NCI-H1417 treated with DMSO at 0.1 percent for 48 hours (cell line): Measurements from ENCODE around the gene CDH8.
"Not testable (repeated sequence)": the region's sequence is repeated elsewhere in the genome, so short reads cannot be mapped to it uniquely, and the experiment has no call there.

ENCODE experiments used
- DNase-seq: peaks from one replicate; lab custom pipeline; 2025; lab: John Stamatoyannopoulos, UW

Gene CDH8

DNA sequence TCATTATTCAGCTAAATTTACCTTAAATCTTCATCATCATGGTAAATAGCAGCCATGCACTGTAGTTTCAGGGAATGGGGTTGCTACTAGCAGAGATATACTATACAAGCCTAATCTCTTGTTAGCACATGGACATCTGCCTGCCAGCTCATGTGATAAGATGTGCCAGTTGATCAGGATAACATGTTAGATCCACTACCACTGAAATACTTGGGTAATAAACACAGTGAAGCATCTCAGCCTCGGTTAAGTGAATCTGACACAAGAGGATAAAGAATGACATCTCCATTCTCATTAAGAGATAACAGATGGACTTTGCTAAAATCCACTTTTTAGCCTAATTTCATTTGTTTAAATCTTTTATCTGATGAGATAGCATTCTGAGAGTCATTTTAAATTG is 256.1 kb downstream of the CDH8 start:
- DNase-seq: no peak

DNA sequence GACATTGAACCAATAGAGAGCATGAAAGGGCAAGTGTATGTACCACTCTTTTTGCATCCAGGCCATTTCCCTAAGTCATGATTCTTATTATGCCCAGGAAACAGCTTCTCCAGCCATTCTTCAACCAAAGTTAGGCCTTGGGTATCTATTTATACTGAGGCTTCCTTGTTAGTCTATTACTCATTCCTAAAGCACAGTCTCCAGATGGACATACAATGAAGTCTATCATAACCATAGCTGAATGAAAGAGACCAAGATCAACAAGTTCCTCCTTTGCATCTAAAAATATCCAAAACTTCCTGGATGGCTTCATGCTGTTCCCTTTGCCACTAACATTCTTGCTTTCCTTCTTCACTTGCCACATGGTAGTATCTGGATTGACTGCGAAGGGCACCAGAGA is 265.9 kb downstream of the CDH8 start:
- no peak for DNase-seq

DNA sequence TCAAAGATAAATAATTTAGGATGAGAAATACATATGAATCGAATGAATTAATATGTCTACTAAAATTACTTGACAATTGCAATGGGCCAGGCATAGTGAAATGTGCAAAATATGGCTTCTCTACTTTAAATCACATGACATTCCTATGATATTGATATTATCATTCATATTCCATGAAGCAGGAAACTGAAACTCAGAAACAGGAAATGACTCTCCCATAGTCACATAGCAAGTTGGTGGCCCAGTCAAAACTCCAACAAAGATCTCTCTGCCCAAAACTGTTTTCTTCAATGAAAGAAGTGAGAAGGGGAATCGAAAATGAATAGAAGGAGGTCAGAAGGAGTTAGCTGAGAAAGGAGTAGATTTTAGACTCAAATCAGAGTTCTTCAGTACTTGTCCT is 272.2 kb downstream of the CDH8 start:
- no peak for DNase-seq

DNA sequence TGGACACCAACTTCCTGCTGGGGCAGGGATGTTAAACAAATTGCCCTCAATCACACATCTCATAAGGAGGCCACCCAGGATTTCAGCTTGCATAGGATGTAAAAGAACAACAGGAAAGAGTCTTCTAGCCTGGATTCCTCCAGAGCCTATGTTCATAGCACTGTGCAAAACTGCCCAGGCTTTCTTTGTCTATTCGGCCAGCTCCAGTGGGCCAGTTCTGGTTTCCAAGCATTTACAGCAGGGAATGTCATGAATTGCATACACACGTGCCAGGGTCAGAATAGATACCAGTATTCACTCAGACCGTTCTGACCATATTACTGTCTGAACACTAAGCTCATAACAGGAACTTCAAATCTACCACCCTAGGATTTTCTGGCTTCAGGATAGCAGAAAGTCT is 273.2 kb downstream of the CDH8 start:
- no peak for DNase-seq

DNA sequence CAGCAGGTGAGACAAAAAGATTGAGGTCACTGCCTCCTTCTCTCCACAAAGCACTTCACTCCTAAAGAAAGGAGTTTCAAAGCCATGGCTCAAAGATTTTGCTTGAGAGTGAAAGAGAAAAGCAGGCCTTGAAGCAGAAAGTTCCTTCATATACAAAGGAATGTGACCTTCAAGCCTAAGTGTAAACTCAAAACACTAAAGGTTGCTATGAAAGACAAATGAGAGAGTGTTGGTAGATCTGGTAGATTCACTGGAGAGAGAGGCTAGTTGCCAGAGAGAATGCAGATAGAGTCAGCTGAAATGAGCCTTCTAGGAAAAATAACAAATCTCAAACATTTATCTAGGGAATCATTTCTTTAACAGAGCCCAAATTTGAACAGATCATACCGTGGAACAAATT is 305.2 kb downstream of the CDH8 start:
- no peak for DNase-seq

DNA sequence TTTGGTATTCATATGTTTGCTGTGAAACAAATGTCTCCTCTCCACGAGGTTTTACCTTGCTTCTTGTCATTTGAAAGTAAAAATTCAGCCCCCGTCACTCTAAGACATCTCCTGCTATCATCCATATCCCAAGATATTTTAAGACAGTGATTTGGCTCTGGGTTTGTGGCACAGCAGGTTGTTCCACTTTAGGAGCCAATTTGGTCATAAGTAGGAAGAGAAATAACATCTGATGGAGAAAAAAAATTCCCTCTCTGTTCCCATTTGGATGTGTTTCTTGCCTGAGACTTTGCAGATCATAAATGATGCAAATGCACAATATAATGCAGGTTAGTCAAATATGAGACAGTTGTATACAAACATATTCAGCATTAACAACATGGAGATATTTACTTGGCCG is 309.5 kb downstream of the CDH8 start:
- DNase-seq: no peak

DNA sequence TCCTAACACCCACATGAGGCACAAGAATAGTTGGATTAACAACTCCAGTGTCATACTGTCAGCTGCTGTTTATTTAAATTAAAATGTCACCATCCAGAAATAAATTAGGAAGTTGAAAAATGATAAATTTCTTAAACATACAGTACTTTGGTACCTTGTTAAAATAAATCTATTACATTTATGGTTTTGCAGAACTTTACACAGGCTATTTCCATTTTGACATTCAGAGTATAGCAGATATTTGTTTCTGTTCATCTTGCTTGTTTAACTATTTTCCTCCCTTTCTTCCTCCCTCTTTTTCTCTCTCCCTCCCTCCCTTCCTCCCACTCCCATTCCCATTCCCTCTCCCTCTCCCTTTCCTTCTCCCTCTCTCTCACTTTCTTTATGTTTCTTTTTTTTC is 310.1 kb downstream of the CDH8 start:
- no peak for DNase-seq

DNA sequence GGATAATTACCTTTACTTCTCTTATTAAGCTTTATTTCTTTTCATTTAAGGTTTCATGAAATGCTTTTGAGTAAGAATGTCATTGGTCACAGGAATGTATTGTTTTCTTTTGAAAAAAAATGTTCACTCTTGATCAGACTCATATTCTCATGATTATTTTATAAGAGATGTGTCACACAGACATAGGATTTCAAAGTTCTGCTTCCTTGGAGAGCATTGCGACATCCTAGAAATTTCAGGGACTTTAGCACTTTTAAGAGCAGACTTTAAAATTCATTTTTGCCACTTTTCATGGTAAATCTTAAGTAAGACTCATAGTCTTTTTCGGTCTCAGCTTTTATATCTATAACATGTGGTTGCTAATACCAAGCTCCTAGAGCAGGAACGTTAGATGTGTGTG is 314.7 kb downstream of the CDH8 start:
- DNase-seq: no peak

DNA sequence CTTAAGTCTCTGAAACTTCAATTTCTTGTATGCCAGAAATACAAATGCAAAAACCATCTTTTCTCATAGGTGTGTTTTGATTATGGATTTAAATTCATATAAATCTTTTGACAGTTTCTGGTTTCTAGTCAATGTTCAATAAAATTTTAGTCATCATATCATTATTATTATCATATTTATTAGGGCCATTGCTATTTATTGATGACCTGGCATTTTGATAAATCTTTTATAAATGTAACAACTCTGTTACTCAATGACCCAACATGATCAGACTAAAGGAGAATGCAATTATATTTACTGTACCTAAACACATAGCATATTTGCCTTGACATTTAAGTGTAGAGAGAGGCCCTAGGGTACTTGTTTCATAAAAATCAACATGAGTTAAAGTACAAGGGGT is 320.8 kb downstream of the CDH8 start:
- no peak for DNase-seq

DNA sequence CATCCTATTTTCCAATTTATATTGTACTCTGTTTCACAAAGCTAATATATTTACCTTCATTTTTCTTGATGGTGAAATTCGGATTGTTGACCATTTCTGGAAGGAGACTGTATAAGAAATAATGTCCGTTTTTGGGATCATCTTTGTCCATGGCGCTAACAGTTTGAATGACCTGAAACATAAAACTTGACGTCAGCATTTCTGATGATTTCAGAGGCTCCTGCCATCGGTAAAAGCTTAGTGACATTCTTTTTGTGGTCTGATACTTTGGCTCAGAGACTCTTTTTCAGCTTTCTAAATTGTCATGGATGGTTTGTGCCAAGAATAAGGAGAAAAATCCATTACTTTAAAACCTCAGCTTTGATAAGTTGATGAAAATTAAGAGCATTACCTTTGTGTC is 322.5 kb downstream of the CDH8 start:
- no peak for DNase-seq

DNA sequence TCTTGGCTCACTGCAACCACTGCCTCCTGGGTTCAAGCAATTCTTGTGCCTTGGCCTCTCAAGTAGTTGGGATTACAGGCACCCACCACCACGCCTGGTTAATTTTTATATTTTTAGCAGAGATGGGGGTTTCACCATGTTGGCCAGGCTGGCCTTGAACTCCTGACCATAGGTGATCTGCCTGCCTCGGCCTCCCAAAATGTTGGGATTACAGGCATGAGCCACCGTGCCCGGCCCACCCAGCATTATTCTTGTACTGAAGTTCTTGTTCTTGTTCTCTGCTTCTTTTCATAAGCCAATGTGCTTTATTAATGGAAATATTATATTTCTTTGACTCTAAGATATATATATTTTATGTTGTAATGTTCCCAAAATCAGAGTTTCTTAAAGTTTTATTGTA is 336.6 kb downstream of the CDH8 start:
- not testable (repeated sequence) for DNase-seq

DNA sequence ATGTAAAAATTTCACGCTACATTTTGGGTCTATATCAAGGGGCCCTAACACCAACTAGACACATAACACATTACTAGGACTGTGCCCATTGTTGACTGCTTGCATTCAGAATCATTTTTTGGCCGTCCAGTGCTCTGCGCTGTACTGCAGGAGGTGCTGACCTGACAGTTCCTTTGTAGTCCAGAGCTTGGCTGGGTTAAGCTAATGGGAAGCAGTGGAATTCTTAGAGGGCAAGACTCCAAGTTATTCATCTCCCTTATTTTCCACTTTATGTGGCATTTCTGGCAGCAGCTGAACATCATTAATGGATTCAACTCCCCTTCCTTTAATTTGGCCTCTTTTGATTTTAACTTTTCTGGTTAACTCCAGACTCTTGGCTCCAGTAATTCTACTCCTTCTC is 351.7 kb downstream of the CDH8 start:
- no peak for DNase-seq

DNA sequence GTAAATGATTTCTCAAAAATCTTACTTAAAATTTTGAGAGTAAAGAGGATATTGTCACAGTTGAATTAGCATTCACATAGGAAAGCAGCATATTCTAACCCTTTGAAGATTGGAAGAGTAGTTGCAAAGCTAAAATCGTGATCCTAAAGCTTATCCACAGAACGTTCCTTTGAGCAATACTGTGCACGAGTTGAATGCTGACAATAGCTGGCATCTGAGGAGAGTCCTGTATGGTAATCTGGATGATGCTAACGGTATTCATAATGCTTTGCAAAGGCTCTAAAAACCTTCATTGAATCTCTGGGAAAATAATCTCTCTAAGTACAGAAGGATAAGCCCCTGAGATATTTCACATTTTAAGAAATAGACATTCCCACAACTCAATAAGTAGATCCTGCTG is 354.6 kb downstream of the CDH8 start:
- no peak for DNase-seq

DNA sequence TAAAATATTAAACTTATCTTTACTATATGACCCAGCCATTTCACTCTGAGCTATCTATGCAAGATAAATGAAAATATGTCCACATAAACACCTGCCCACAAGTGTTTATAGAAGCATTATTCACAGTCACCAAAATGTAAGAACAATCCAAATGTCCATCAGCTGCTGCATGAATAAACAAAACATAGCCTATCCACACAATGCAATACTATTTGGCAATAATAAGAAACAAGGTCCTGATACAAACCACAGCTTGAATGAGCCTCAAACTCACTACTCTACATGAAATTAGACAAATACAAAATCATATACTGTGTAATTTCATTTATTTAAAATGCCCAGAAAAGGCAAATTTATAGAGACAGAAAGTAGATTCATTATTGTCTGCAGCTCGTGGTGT is 355.1 kb downstream of the CDH8 start:
- no peak for DNase-seq

DNA sequence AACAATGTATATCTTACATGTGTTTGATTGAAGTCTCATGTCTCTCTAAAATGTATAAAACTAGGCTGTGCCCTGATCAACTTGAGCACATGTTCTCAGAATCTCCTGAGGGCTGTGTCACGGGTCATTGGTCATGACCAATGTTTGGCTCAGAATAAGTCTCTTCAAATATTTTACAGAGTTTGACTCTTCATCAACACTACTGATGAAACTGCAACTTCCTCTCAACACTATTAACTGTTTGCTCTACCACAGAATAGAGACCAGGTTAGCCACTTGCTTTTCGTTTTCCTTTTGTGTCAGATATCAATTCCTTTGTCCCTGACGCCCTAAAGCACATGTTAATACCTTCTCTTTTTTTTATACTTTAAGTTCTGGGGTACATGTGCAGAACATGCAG is 358.1 kb downstream of the CDH8 start:
- no peak for DNase-seq

DNA sequence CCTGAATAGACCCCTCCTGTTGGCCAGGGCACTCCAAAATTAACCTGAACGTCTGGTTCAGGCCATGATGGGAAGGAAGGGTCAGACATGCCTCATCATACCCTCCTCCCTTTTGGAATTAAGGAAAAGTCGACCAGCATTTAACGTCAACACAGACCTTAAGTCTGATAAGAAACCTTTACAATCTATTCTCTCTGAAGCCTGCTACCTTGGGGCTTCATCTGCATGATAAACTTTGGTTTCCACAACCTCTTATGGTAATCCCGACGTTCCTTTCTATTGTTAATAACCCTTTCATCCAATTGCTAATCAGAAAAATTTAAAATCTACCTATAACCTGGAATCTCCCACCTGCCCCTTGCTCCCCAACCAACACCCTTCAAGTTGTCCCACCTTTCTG is 358.5 kb downstream of the CDH8 start:
- DNase-seq: no peak

DNA sequence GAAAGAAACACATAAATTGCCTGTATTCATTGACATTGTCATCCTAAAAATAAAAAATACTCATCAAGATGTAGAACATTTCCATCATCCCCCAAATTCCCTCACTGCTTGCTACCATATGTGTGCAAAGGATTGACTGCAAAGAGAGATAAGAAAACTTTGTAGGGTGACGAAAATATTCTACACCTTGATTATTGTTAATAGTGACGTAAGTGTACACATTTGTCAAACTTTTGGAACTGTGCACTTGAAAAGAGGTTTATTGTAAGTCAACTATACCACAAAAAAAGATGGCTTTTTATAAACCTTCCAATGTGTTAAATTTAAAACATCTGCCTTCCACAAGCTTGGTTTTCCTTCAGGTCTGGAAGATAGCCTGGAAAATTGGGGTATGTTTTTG is 359.5 kb downstream of the CDH8 start:
- DNase-seq: no peak

DNA sequence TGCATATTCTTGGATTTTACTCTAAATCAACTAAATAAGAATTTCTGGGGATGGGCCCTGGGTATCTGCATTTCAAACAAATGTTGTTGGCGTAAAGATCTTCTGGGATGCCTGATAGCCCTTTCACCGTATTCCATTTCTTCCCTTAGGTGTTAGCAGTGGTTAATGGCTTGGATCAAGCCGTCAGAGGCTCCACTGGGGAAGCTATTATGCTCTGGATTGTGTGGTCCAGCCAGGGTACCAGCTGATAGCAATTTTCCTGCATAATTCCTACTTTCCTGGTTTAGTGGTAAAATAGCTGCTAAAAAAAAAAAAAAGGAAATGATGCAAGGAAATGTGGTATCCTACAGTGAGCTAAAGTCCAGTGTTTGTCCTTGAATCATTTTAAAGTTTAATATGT is 365.1 kb downstream of the CDH8 start:
- no peak for DNase-seq

DNA sequence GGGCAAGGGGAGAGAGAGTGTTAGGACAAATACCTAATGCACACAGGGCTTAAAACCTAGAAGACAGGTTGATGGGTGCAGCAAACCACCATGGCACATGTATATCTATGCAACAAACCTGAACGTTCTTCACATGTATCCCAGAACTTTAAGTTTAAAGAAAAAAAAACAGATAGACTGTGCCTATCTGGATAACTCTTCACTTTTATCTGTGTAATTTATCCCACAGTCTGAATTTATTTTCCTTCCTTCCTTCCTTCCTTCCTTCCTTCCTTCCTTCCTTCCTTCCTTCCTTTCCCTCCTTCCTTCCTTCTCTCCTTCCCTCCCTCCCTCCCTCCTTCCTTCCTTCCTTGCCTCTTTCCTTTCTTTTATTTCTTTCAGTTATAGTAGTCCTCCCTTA is 370.7 kb downstream of the CDH8 start:
- no peak for DNase-seq

DNA sequence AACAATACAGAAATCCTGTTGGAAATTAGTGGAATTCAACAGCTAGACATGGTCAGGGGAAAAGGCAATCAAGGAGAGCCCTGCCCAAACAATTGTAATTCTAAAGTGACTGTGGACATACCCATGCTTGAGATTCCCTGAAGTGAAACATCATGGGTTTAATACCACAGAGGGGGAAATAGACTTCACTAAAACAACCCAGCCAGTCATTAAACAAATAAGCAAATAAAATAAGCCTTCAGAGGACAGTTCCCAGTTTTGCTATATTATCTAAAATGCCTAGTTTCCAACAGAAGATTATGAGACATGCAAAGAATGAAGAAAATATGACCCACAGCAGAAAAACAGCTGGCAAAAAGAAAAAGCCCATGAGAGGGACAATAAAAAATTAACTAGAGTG is 376.3 kb downstream of the CDH8 start:
- DNase-seq: no peak

DNA sequence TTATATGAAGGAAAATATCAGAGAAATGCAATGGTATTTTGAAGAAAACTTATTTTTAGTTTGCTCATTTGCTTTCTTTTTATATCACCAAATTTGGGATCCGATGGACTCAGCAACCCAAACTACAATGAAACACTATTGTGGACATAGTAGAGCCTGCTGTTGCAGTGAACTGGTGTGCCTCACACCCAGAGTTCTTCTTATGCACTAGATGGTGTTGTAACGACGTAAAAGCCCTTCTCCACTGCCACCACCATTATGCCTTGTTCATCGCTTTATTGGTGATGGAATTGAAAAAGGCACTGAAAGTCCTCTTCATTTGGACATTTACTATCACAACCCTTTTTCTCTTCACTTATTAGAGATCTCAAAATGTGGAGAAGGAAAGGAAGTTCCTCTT is 381.3 kb downstream of the CDH8 start:
- DNase-seq: no peak

DNA sequence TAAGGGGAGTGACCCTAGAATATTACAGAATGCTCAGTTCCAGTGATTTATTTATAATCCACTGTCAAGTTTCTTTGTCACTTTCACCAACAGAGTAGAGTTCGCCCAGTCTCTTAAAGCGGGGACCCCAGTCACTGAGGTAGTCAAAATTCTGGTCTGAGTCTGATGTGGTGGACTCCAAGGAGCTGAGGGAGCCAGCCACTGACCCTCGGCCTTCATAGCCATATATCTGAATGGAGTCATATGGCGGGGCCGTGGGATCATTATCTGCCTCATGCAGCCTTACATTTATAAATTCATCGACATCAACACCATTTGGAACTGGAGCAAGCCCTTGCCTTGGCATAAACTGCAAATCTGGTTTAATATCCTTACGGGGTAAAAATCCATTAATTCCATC is 382.7 kb downstream of the CDH8 start:
- no peak for DNase-seq

DNA sequence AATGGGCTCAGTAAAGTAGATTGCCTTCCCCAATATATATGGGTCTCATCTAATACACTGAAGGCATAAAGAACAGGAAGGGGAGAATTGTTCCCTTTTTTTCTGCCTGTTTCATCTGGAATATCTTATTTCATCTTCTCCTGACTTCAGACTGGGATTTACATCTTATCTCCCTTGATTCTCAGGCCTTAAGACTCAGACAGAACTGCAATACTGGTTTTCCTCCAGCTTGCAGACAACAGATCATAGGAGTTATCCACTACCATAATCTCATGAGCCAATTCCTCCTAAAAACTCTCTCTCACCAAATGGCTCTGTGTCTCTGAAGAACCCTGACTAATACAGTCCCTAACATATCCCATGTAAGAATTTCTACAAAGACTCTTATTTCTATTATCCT is 390.7 kb downstream of the CDH8 start:
- DNase-seq: no peak

DNA sequence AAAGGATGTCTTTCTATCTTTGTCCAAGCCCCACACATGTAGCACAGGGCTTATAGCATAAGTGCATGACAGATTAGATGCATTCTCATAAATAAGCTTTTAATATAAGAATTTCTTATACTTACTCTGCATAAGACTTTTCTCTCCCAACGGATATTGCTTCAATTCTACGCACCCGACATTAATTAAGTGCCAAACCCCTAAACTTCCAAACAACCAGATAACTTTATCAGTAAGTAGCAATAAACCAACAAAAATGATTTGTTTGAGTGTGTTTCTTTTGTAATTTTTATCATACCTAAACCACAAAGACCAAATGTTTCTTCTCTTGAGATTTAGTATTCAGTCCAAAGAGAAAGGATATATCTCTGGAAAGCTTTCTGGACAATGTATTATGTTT is 391.5 kb downstream of the CDH8 start:
- no peak for DNase-seq

DNA sequence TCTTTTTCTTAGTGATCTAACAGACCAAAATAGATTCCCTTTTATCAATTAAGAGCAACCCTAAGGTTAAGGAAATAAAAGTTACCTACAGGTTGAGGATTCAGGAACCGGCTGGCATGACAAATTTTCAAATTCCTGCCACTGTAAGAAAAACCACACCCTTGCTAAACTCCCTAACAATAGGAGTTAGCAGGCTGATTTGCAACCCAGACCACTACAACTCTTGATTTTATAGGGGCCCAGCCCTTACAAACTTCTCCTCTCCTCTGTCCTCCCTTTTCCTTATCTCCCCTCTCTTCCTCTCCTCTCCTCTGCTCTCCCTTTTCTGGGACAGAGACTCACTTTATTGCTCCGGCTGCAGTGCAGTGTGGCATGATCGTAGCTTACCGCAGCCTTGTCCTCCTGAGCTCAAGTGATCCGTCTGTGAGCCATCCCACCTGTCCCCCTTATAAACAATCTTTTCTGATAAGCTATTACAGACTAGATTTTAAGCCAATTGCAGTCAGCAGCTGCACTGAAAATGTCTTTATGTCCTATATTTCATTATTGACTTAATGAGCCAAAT is 418.9 kb downstream of the CDH8 start:
- no peak for DNase-seq
